GM23338 (cell line): Measurements from ENCODE around the gene IDUA. TPM values are rescaled to one million over a fixed set of nuclear protein-coding genes. Genes with fewer than 3 reads are reported as not detected.

Experiments
- ATAC-seq: fragments of 200-7000 bp; cut with Tn5 transposase; 3 replicates; pipeline ENCODE4 v1.9.1; 2020
- DNase-seq: peaks from one replicate; pipeline ENCODE4 v3.0.0-alpha.2; 2015; ENCODE audit warnings: low spot score
- H2AFZ ChIP-seq: fragments of 200-600 bp; sonication (generic); 2 replicates; pipeline ENCODE4 v1.8.0; 2016; ENCODE audit warnings: antibody characterized with exemption, mild to moderate bottlenecking, moderate library complexity
- H3F3A ChIP-seq: fragments of 200-600 bp; sonication (generic); replicated peaks from 2 replicates; pipeline ENCODE4 v1.8.0; 2017; ENCODE audit warnings: antibody characterized with exemption, mixed run types, low read depth
- H3K27ac ChIP-seq: fragments of 200-600 bp; sonication (generic); 2 replicates; pipeline ENCODE4 v1.6.1; 2016; ENCODE audit warnings: low read depth
- H3K27me3 ChIP-seq: fragments of 200-600 bp; sonication (generic); 2 replicates; pipeline ENCODE4 v1.8.0; 2016; ENCODE audit warnings: mild to moderate bottlenecking, mixed run types, moderate library complexity; ENCODE audit not compliant: insufficient read depth
- H3K36me3 ChIP-seq: fragments of 200-600 bp; sonication (generic); 2 replicates; pipeline ENCODE4 v1.8.0; 2016; ENCODE audit warnings: mild to moderate bottlenecking; ENCODE audit not compliant: insufficient read depth
- H3K4me1 ChIP-seq: fragments of 200-600 bp; sonication (generic); 2 replicates; pipeline ENCODE4 v1.8.0; 2016; ENCODE audit warnings: mild to moderate bottlenecking, moderate library complexity; ENCODE audit not compliant: insufficient read depth
- H3K4me2 ChIP-seq: fragments of 200-600 bp; sonication (generic); 2 replicates; pipeline ENCODE4 v1.7.1; 2017; ENCODE audit warnings: mixed run types
- H3K4me3 ChIP-seq: fragments of 200-600 bp; sonication (generic); 2 replicates; pipeline ENCODE4 v1.6.1; 2016; ENCODE audit warnings: mixed run types
- H3K79me2 ChIP-seq: fragments of 200-600 bp; sonication (generic); replicated peaks from 2 replicates; pipeline ENCODE4 v1.8.0; 2017; ENCODE audit warnings: mild to moderate bottlenecking; ENCODE audit not compliant: insufficient read depth
- H3K9me2 ChIP-seq: fragments of 200-600 bp; sonication (generic); 2 replicates; pipeline ENCODE4 v1.8.0; 2017; ENCODE audit not compliant: insufficient read depth
- H4K20me1 ChIP-seq: fragments of 200-600 bp; sonication (generic); replicated peaks from 2 replicates; pipeline ENCODE4 v1.8.0; 2017; ENCODE audit warnings: mild to moderate bottlenecking; ENCODE audit not compliant: insufficient read depth
- H3K27ac Mint-ChIP-seq: 2 replicates; pipeline ENCODE4 v1.8.0; 2020; ENCODE audit warnings: inconsistent platforms, mild to moderate bottlenecking, moderate library complexity, mixed read lengths
- H3K27me3 Mint-ChIP-seq: 3 replicates; pipeline ENCODE4 v1.8.0; 2022; ENCODE audit warnings: low read depth, mild to moderate bottlenecking, moderate library complexity, mixed read lengths, inconsistent platforms; ENCODE audit not compliant: insufficient read depth, poor library complexity
- H3K36me3 Mint-ChIP-seq: 3 replicates; pipeline ENCODE4 v1.8.0; 2021; ENCODE audit warnings: low read depth, mild to moderate bottlenecking, inconsistent platforms, moderate library complexity, mixed read lengths
- H3K4me1 Mint-ChIP-seq: 3 replicates; pipeline ENCODE4 v1.8.0; 2020; ENCODE audit warnings: mild to moderate bottlenecking, inconsistent platforms, mixed read lengths
- H3K4me3 Mint-ChIP-seq: 3 replicates; pipeline ENCODE4 v1.8.0; 2021; ENCODE audit warnings: moderate library complexity, mild to moderate bottlenecking, inconsistent platforms, mixed read lengths
- H3K9me3 Mint-ChIP-seq: 3 replicates; pipeline ENCODE4 v1.8.0; 2020; ENCODE audit warnings: moderate library complexity, mild to moderate bottlenecking, inconsistent platforms, mixed read lengths
- CTCF ChIP-seq, 2 experiments: fragments of 200-600 bp in 1 of 2; sonication (generic) in 1 of 2; conservative IDR thresholded peaks; 2 replicates each; pipeline versions ENCODE4 v1.5.1 to v1.6.1; 2016 to 2017; ENCODE audit warnings: antibody characterized with exemption in 2 of 2, low read depth in 2 of 2, mild to moderate bottlenecking in 2 of 2, moderate library complexity in 1 of 2
- EZH2 ChIP-seq: fragments of 200-600 bp; sonication (generic); IDR thresholded peaks from one replicate; pipeline ENCODE4 v1.8.0; 2017; ENCODE audit warnings: antibody characterized with exemption, mild to moderate bottlenecking, low read depth; ENCODE audit not compliant: unreplicated experiment
- EZH2phosphoT487 ChIP-seq: fragments of 200-600 bp; sonication (generic); IDR thresholded peaks from one replicate; pipeline ENCODE4 v1.8.1; 2018; ENCODE audit warnings: antibody characterized with exemption; ENCODE audit not compliant: unreplicated experiment
- JUNB ChIP-seq: IDR thresholded peaks from one replicate; pipeline ENCODE4 v1.6.1; 2016; ENCODE audit warnings: antibody characterized with exemption; ENCODE audit not compliant: unreplicated experiment
- NANOG ChIP-seq: IDR thresholded peaks from 2 replicates; pipeline ENCODE4 v1.6.1; 2016; ENCODE audit warnings: antibody characterized with exemption, borderline replicate concordance
- POLR2AphosphoS5 ChIP-seq: IDR thresholded peaks from 2 replicates; pipeline ENCODE4 v1.6.1; 2016; ENCODE audit warnings: antibody characterized with exemption, low read depth
- STAT1 ChIP-seq: IDR thresholded peaks from one replicate; pipeline ENCODE4 v1.6.1; 2016; ENCODE audit warnings: antibody characterized with exemption; ENCODE audit not compliant: unreplicated experiment
- ZNF114 ChIP-seq: fragments of 250-450 bp; sonication (Bioruptor Pico); IDR thresholded peaks from 2 replicates; pipeline ENCODE4 v1.5.0; 2020; ENCODE audit warnings: mild to moderate bottlenecking, moderate library complexity
- ZNF331 ChIP-seq: fragments of 250-450 bp; sonication (Bioruptor Pico); IDR thresholded peaks from 2 replicates; pipeline ENCODE4 v1.5.0; 2020; ENCODE audit warnings: low read depth, mild to moderate bottlenecking, moderate library complexity
- polyA plus RNA-seq: library from polyadenylated mRNA; unstranded; fragments of >200 nt; fragmentation: Nextera tagmentation; extraction: Ambion mirVana; gene quantifications from 2 replicates; pipeline ENCODE4 v1.2.1, GENCODE V29; 2016
- total RNA-seq: library from RNA; depleted of rRNA; stranded (reverse); fragments of >200 nt; shearing (Covaris generic); gene quantifications from 2 replicates; pipeline ENCODE4 v1.2.3, GENCODE V29; 2014
- TF ChIP-seq, protein P1 (sequence below): IDR thresholded peaks from 2 replicates; pipeline ENCODE4 v1.6.1; 2016; ENCODE audit warnings: antibody characterized with exemption
- TF ChIP-seq, protein P2 (sequence below): fragments of 250-450 bp; sonication (Bioruptor Pico); IDR thresholded peaks from 2 replicates; pipeline ENCODE4 v1.5.0; 2020; ENCODE audit warnings: mild to moderate bottlenecking, moderate library complexity

The IDUA gene
- total and polyA plus RNA-seq, 2 experiments from 2014 or later: 1.3 to 6.1 TPM

- TF ChIP-seq, protein P1, sequence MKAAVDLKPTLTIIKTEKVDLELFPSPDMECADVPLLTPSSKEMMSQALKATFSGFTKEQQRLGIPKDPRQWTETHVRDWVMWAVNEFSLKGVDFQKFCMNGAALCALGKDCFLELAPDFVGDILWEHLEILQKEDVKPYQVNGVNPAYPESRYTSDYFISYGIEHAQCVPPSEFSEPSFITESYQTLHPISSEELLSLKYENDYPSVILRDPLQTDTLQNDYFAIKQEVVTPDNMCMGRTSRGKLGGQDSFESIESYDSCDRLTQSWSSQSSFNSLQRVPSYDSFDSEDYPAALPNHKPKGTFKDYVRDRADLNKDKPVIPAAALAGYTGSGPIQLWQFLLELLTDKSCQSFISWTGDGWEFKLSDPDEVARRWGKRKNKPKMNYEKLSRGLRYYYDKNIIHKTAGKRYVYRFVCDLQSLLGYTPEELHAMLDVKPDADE: no peak
- TF ChIP-seq STAT1 (no peak), EZH2 (no peak), NANOG (no peak), POLR2AphosphoS5 (no peak), CTCF (conservative IDR thresholded peaks at IDR 0.05; ENCODE audit: low read depth in 2 of 2) (no peak)
- Histone ChIP-seq H3K36me3 (no peaks in the 10 kb centered on the region), H3K9me2 (no peaks in the 10 kb centered on the region), H3K27me3 (no peaks in the 10 kb centered on the region), H3K4me3 (no peak overlapping the region), H2AFZ (no peak overlapping the region), H3K4me2 (no peak overlapping the region), H3K79me2 (no peaks in the 10 kb centered on the region), H3K27ac (no peak overlapping the region), H3F3A (no peaks in the 10 kb centered on the region), H4K20me1 (no peaks in the 10 kb centered on the region), H3K4me1 (no peaks in the 10 kb centered on the region)
- peaks cover 3% of the 10 kb centered on the region; the same call in 2 of the 3 replicates for H3K9me3 Mint-ChIP-seq
- H3K27ac Mint-ChIP-seq: peak overlapping the region; percentile 56; the same call in 1 of the 2 replicates
- no peak for ATAC-seq
- H3K36me3 Mint-ChIP-seq: peaks cover 3% of the 10 kb centered on the region; the same call in 1 of the 3 replicates
- peaks cover 12% of the 10 kb centered on the region for H3K4me1 Mint-ChIP-seq
- DNase-seq: no peak
- H3K27me3 Mint-ChIP-seq: peaks cover 16% of the 10 kb centered on the region
- H3K4me3 Mint-ChIP-seq: no peak overlapping the region
Measured at GRCh38 chr4:1045193-1045594, 58.4 kb downstream of the IDUA start.

GRCh38 chr4:1045595-1046201 lies 58.9 kb downstream of the IDUA start:
- no peaks in the 10 kb centered on the region for H3K9me2 ChIP-seq
- H3K27ac ChIP-seq: no peak overlapping the region
- H3K4me2 ChIP-seq: no peak overlapping the region
- Mint-ChIP-seq H3K9me3 (peaks cover 3% of the 10 kb centered on the region; the same call in 2 of the 3 replicates), H3K27ac (no peak overlapping the region; the same call in 1 of the 2 replicates), H3K4me3 (no peak overlapping the region), H3K27me3 (peaks cover 16% of the 10 kb centered on the region), H3K4me1 (peaks cover 10% of the 10 kb centered on the region), H3K36me3 (peaks cover 3% of the 10 kb centered on the region; the same call in 1 of the 3 replicates)
- DNase-seq (no peak), ATAC-seq (no peak)
- no peaks in the 10 kb centered on the region for H3K4me1 ChIP-seq
- no peaks in the 10 kb centered on the region for H3K27me3 ChIP-seq
- no peaks in the 10 kb centered on the region for H4K20me1 ChIP-seq
- no peak overlapping the region for H3K4me3 ChIP-seq
- H3K79me2 ChIP-seq: no peaks in the 10 kb centered on the region
- no peaks in the 10 kb centered on the region for H3K36me3 ChIP-seq
- H2AFZ ChIP-seq: no peak overlapping the region
- no peaks in the 10 kb centered on the region for H3F3A ChIP-seq
- TF ChIP-seq, protein P1: no peak
- TF ChIP-seq JUNB (no peak), NANOG (no peak), EZH2phosphoT487 (no peak), EZH2 (no peak), ZNF114 (CRISPR knock-in tag) (no peak), STAT1 (no peak), POLR2AphosphoS5 (no peak), ZNF331 (no peak)
- TF ChIP-seq, protein P2, sequence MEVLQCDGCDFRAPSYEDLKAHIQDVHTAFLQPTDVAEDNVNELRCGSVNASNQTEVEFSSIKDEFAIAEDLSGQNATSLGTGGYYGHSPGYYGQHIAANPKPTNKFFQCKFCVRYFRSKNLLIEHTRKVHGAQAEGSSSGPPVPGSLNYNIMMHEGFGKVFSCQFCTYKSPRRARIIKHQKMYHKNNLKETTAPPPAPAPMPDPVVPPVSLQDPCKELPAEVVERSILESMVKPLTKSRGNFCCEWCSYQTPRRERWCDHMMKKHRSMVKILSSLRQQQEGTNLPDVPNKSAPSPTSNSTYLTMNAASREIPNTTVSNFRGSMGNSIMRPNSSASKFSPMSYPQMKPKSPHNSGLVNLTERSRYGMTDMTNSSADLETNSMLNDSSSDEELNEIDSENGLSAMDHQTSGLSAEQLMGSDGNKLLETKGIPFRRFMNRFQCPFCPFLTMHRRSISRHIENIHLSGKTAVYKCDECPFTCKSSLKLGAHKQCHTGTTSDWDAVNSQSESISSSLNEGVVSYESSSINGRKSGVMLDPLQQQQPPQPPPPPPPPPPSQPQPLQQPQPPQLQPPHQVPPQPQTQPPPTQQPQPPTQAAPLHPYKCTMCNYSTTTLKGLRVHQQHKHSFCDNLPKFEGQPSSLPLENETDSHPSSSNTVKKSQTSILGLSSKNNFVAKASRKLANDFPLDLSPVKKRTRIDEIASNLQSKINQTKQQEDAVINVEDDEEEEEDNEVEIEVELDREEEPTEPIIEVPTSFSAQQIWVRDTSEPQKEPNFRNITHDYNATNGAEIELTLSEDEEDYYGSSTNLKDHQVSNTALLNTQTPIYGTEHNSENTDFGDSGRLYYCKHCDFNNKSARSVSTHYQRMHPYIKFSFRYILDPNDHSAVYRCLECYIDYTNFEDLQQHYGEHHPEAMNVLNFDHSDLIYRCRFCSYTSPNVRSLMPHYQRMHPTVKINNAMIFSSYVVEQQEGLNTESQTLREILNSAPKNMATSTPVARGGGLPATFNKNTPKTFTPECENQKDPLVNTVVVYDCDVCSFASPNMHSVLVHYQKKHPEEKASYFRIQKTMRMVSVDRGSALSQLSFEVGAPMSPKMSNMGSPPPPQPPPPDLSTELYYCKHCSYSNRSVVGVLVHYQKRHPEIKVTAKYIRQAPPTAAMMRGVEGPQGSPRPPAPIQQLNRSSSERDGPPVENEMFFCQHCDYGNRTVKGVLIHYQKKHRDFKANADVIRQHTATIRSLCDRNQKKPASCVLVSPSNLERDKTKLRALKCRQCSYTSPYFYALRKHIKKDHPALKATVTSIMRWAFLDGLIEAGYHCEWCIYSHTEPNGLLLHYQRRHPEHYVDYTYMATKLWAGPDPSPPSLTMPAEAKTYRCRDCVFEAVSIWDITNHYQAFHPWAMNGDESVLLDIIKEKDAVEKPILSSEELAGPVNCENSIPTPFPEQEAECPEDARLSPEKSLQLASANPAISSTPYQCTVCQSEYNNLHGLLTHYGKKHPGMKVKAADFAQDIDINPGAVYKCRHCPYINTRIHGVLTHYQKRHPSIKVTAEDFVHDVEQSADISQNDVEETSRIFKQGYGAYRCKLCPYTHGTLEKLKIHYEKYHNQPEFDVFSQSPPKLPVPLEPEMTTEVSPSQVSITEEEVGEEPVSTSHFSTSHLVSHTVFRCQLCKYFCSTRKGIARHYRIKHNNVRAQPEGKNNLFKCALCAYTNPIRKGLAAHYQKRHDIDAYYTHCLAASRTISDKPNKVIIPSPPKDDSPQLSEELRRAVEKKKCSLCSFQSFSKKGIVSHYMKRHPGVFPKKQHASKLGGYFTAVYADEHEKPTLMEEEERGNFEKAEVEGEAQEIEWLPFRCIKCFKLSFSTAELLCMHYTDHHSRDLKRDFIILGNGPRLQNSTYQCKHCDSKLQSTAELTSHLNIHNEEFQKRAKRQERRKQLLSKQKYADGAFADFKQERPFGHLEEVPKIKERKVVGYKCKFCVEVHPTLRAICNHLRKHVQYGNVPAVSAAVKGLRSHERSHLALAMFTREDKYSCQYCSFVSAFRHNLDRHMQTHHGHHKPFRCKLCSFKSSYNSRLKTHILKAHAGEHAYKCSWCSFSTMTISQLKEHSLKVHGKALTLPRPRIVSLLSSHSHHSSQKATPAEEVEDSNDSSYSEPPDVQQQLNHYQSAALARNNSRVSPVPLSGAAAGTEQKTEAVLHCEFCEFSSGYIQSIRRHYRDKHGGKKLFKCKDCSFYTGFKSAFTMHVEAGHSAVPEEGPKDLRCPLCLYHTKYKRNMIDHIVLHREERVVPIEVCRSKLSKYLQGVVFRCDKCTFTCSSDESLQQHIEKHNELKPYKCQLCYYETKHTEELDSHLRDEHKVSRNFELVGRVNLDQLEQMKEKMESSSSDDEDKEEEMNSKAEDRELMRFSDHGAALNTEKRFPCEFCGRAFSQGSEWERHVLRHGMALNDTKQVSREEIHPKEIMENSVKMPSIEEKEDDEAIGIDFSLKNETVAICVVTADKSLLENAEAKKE: no peak
